A673 (cell line): Measurements from ENCODE around the gene MGAT4A.

Experiments
- CTCF ChIP-seq: fragments of 300-800, 200-600 bp; sonication (generic); conservative IDR thresholded peaks from 2 replicates; pipeline ENCODE4 v1.5.1; 2017; ENCODE audit warnings: low read depth, mild to moderate bottlenecking, antibody characterized with exemption, low read length, moderate library complexity, mixed read lengths
- EZH2 ChIP-seq: fragments of 200-600 bp; sonication (generic); IDR thresholded peaks from 2 replicates; pipeline ENCODE4 v1.6.1; 2017; ENCODE audit warnings: borderline replicate concordance, low read depth, mild to moderate bottlenecking, mixed read lengths, antibody characterized with exemption, low read length; ENCODE audit not compliant: poor library complexity, severe bottlenecking

DNA sequence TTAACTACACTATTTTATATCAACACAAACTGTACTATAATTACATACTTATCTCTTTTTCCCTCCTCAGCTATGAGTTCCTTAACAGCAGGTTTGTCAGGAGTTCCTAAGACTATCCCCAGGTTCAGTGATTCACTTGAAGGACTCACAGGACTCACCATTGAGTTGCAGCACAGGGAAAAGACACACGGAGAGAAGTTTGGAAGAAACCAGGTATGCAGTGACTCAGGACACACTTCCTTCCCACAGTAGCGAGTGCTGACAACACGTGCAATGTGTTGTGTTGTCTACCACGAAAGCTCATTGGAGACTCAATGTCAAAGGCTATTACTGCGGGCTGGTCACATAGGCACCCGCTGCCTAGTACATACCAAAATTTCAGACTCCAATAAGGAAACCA, 32.0 kb downstream of the MGAT4A start:
- TF ChIP-seq EZH2 (no peak), CTCF (no peak)
